ENCODE measurements around the gene DYTN.

- TF ChIP-seq CTCF (IDR thresholded peaks at IDR 0.05) (no peak), POLR2A (IDR thresholded peaks at IDR 0.05) (no peak), EP300 (IDR thresholded peaks at IDR 0.05) (no peak)
Observed at GRCh38 chr2:206641226-206641625, 77.0 kb downstream of the DYTN start.

All from tibial nerve (tissue), 4 donors.